KOPT-K1 (cell line): Measurements from ENCODE around the gene ADAM20.

ENCODE experiments used
- H3K27ac ChIP-seq: fragments of 200-600 bp; sonication (generic); 2 replicates; pipeline ENCODE4 v1.5.1; 2016; ENCODE audit warnings: antibody characterized with exemption, mild to moderate bottlenecking, low read depth, low read length; ENCODE audit not compliant: poor library complexity, severe bottlenecking
- H3K36me3 ChIP-seq: fragments of 200-600 bp; sonication (generic); 2 replicates; pipeline ENCODE4 v1.5.1; 2017; ENCODE audit warnings: antibody characterized with exemption, mild to moderate bottlenecking, low read length, moderate library complexity; ENCODE audit not compliant: insufficient read depth
- H3K9me3 ChIP-seq: fragments of 200-600 bp; sonication (generic); 2 replicates; pipeline ENCODE4 v1.5.1; 2017; ENCODE audit warnings: antibody characterized with exemption, low read length, mild to moderate bottlenecking; ENCODE audit not compliant: insufficient read depth, poor library complexity, severe bottlenecking

The ADAM20 gene

GRCh38 chr14:70534904-70535303 is at the start of gene ADAM20:
Gene ADAM20, minus strand, starts transcription at chr14:70535004. Its CDS starts 10,247 bp downstream, at chr14:70524757.
- H3K9me3 ChIP-seq = peaks cover 8% of the 10 kb centered on the region
- H3K36me3 ChIP-seq = no peaks in the 10 kb centered on the region
- H3K27ac ChIP-seq = no peak within 1 kb of the TSS

GRCh38 chr14:70576891-70577290 is 42.1 kb upstream of the ADAM20 start:
- H3K27ac ChIP-seq = no peak overlapping the region
- no peaks in the 10 kb centered on the region for H3K9me3 ChIP-seq
- peaks cover 37% of the 10 kb centered on the region for H3K36me3 ChIP-seq

- Histone ChIP-seq H3K36me3 (peaks cover 19% of the 10 kb centered on the region; the same call in 1 of the 2 replicates), H3K27ac (no peak overlapping the region), H3K9me3 (no peaks in the 10 kb centered on the region)
These were observed 38.2 kb upstream of the ADAM20 start for GRCh38 chr14:70573050-70573449.

- H3K9me3 ChIP-seq = peaks cover 9% of the 10 kb centered on the region
- peaks cover 31% of the 10 kb centered on the region; the same call in 1 of the 2 replicates for H3K36me3 ChIP-seq
- no peak overlapping the region for H3K27ac ChIP-seq
These were observed 36.3 kb upstream of the ADAM20 start for GRCh38 chr14:70571139-70571538.

GRCh38 chr14:70567791-70568190 is 33.0 kb upstream of the ADAM20 start:
- Histone ChIP-seq H3K9me3 (peaks cover 29% of the 10 kb centered on the region), H3K36me3 (peaks cover 53% of the 10 kb centered on the region)

GRCh38 chr14:70563869-70564268 is 29.1 kb upstream of the ADAM20 start:
- Histone ChIP-seq H3K27ac (no peak overlapping the region), H3K36me3 (peaks cover 60% of the 10 kb centered on the region), H3K9me3 (peaks cover 54% of the 10 kb centered on the region)

More at GRCh38 chr14:70567791-70568190, 33.0 kb upstream of the ADAM20 start:
- H3K27ac ChIP-seq = peak overlapping the region; percentile 22

- Histone ChIP-seq H3K27ac (no peak overlapping the region), H3K9me3 (peaks cover 54% of the 10 kb centered on the region), H3K36me3 (peaks cover 57% of the 10 kb centered on the region)
These were observed 28.6 kb upstream of the ADAM20 start for GRCh38 chr14:70563417-70563816.

- no peak overlapping the region for H3K27ac ChIP-seq
- peaks cover 19% of the 10 kb centered on the region for H3K36me3 ChIP-seq
- peaks cover 29% of the 10 kb centered on the region for H3K9me3 ChIP-seq
These were observed 23.6 kb upstream of the ADAM20 start for GRCh38 chr14:70558356-70558755.

GRCh38 chr14:70555890-70556289 is 21.1 kb upstream of the ADAM20 start:
- Histone ChIP-seq H3K27ac (no peak overlapping the region), H3K9me3 (peaks cover 6% of the 10 kb centered on the region), H3K36me3 (no peaks in the 10 kb centered on the region)

- no peaks in the 10 kb centered on the region for H3K36me3 ChIP-seq
- H3K27ac ChIP-seq = peak overlapping the region; percentile 66
- peaks cover 10% of the 10 kb centered on the region for H3K9me3 ChIP-seq
These were observed 3.3 kb upstream of the ADAM20 start for GRCh38 chr14:70538087-70538486.

- H3K9me3 ChIP-seq = peaks cover 14% of the 10 kb centered on the region
- H3K27ac ChIP-seq = no peak overlapping the region
- no peaks in the 10 kb centered on the region for H3K36me3 ChIP-seq
These were observed 2.0 kb upstream of the ADAM20 start for GRCh38 chr14:70536830-70537229.

- Histone ChIP-seq H3K9me3 (peaks cover 8% of the 10 kb centered on the region), H3K27ac (no peak overlapping the region), H3K36me3 (no peaks in the 10 kb centered on the region)
These were observed 4.4 kb downstream of the ADAM20 start for GRCh38 chr14:70530417-70530816.

GRCh38 chr14:70527501-70528105 is 7.2 kb downstream of the ADAM20 start:
- Histone ChIP-seq H3K27ac (no peak overlapping the region), H3K36me3 (no peaks in the 10 kb centered on the region), H3K9me3 (peaks cover 4% of the 10 kb centered on the region)

GRCh38 chr14:70525691-70526090 is 9.1 kb downstream of the ADAM20 start:
- H3K27ac ChIP-seq = no peak overlapping the region
- peaks cover 10% of the 10 kb centered on the region for H3K9me3 ChIP-seq
- H3K36me3 ChIP-seq = no peaks in the 10 kb centered on the region

- H3K36me3 ChIP-seq = no peaks in the 10 kb centered on the region
- peaks cover 18% of the 10 kb centered on the region for H3K9me3 ChIP-seq
- peak overlapping the region; percentile 88 for H3K27ac ChIP-seq
These were observed 19.0 kb downstream of the ADAM20 start for GRCh38 chr14:70515811-70516210.
